Calu3 (cell line): ENCODE data around the gene PURB. TPM values are rescaled to one million over a fixed set of nuclear protein-coding genes. Genes with fewer than 3 reads are reported as not detected.

Experiments used
- BruUV-seq: library from RNA; stranded (reverse); fragments of 400-500 nt; replicated peaks from 2 replicates; lab custom pipeline; 2021; lab: Mats Ljungman, UMichigan
- CTCF ChIA-PET: fragments of 300-600 bp; sonication (Branson Sonifier 250); formaldehyde crosslinking; loops from one replicate; lab custom pipeline; 2022; ENCODE audit warnings: antibody characterized with exemption; lab: Charles Lee
- DNase-seq: peaks from one replicate; pipeline ENCODE4 v3.0.0; 2022
- H3K27ac Mint-ChIP-seq: one replicate; pipeline ENCODE4 v1.8.0; 2022; ENCODE audit warnings: mixed read lengths; ENCODE audit not compliant: unreplicated experiment
- H3K27me3 Mint-ChIP-seq: one replicate; pipeline ENCODE4 v1.8.0; 2022; ENCODE audit warnings: mixed read lengths; ENCODE audit not compliant: unreplicated experiment
- H3K36me3 Mint-ChIP-seq: one replicate; pipeline ENCODE4 v1.8.0; 2022; ENCODE audit warnings: mild to moderate bottlenecking, moderate library complexity, mixed read lengths; ENCODE audit not compliant: insufficient read depth, unreplicated experiment
- H3K4me1 Mint-ChIP-seq: one replicate; pipeline ENCODE4 v1.8.0; 2022; ENCODE audit warnings: mild to moderate bottlenecking, low read depth, mixed read lengths; ENCODE audit not compliant: unreplicated experiment
- H3K4me3 Mint-ChIP-seq: one replicate; pipeline ENCODE4 v1.8.0; 2022; ENCODE audit warnings: mild to moderate bottlenecking, low read depth, moderate library complexity, mixed read lengths; ENCODE audit not compliant: unreplicated experiment
- H3K9me3 Mint-ChIP-seq: one replicate; pipeline ENCODE4 v1.8.0; 2022; ENCODE audit warnings: low read depth, mixed read lengths; ENCODE audit not compliant: unreplicated experiment
- CTCF ChIP-seq: fragments of 200-600 bp; IDR thresholded peaks from one replicate; pipeline ENCODE4 v1.8.0; 2022; ENCODE audit warnings: antibody characterized with exemption; ENCODE audit not compliant: unreplicated experiment
- intact Hi-C: fragments of 100-400 bp; cut with micrococcal nuclease; formaldehyde crosslinking; loops from one replicate; pipeline ENCODE4 v1.10.0; 2022; ENCODE audit not compliant: unreplicated experiment
- total RNA-seq: library from RNA; stranded (reverse); gene quantifications from 2 replicates; pipeline ENCODE4 v1.2.3, GENCODE V29; 2022

The PURB gene
- total RNA-seq, 1 experiment from 2014 or later = 70.8 TPM

- no peak for DNase-seq
- BruUV-seq = no TSS peak
- intact Hi-C loops = no loop called here
- Mint-ChIP-seq H3K36me3 (no peaks in the 10 kb centered on the region), H3K9me3 (no peaks in the 10 kb centered on the region), H3K4me1 (no peaks in the 10 kb centered on the region), H3K4me3 (no peak overlapping the region), H3K27ac (no peak overlapping the region), H3K27me3 (no peaks in the 10 kb centered on the region)
- TF ChIP-seq CTCF = no peak
- CTCF ChIA-PET = no interaction called here
Measured at GRCh38 chr7:44898039-44898438, 12.7 kb upstream of the PURB start.

GRCh38 chr7:44897309-44897708 is 12.0 kb upstream of the PURB start:
- BruUV-seq = no TSS peak
- no peak for DNase-seq
- CTCF ChIA-PET = no interaction called here
- intact Hi-C loops = no loop called here
- Mint-ChIP-seq H3K4me1 (no peaks in the 10 kb centered on the region), H3K27ac (no peak overlapping the region), H3K4me3 (no peak overlapping the region), H3K27me3 (no peaks in the 10 kb centered on the region), H3K36me3 (no peaks in the 10 kb centered on the region), H3K9me3 (no peaks in the 10 kb centered on the region)
- TF ChIP-seq CTCF = no peak

DNA sequence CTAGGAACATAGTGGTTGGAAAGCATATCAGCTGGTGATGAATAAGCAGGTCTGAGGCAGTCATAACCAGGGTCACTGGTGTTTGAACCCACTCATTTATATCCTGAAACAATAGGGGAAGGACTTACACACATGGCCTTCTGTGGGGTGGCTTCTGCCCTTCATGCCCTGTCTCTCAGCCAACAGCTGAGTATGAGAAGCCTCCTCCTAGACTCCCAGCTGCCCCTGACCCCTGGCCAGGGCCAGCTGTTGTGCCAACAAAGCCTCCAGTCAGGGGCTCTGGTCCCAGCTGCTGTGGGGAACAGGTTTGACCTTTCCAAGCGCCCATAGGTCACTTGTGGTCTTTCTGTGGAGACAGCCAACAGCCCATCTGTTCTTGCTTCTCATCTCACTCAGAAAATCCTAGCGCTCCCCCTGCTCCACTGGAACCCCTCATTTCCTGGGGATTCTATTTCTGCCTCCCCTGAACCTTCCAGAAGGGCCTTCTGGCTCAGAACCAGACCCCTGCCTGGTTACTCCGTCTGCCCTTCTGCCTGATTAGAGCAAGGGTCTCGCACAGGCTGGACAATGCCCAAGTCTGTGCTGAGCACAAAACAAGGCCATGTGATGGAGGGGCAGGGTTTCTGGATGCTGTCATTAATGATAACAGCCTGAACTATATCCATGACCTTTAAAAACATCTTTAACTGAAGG is 9.7 kb upstream of the PURB start:
- Mint-ChIP-seq H3K27me3 (no peaks in the 10 kb centered on the region), H3K4me1 (no peaks in the 10 kb centered on the region), H3K9me3 (no peaks in the 10 kb centered on the region), H3K36me3 (no peaks in the 10 kb centered on the region), H3K27ac (no peak overlapping the region), H3K4me3 (no peak overlapping the region)
- CTCF ChIA-PET = interaction anchor here (0.6 kb wide), 1 partner anchor 49 kb away, joined by 3 read pairs; no protein-coding TSS in a partner anchor
- no TSS peak for BruUV-seq
- intact Hi-C loops = no loop called here
- no peak for TF ChIP-seq CTCF
- DNase-seq = no peak

- H3K27ac Mint-ChIP-seq = no peak overlapping the region
- CTCF ChIA-PET = no interaction called here
- intact Hi-C loops = no loop called here
- no peak for TF ChIP-seq CTCF
- no peaks in the 10 kb centered on the region for H3K27me3 Mint-ChIP-seq
- no peak overlapping the region for H3K4me3 Mint-ChIP-seq
- H3K36me3 Mint-ChIP-seq = no peaks in the 10 kb centered on the region
- no peaks in the 10 kb centered on the region for H3K9me3 Mint-ChIP-seq
- no peaks in the 10 kb centered on the region for H3K4me1 Mint-ChIP-seq
- no peak for DNase-seq
- BruUV-seq = no TSS peak
Measured at GRCh38 chr7:44893710-44894234, 8.4 kb upstream of the PURB start.
